Measurements from ENCODE around the gene PCDHB6.
"Not testable (repeated sequence)": the region's sequence is repeated elsewhere in the genome, so short reads cannot be mapped to it uniquely, and the experiment has no call there.

Gene PCDHB6

DNA sequence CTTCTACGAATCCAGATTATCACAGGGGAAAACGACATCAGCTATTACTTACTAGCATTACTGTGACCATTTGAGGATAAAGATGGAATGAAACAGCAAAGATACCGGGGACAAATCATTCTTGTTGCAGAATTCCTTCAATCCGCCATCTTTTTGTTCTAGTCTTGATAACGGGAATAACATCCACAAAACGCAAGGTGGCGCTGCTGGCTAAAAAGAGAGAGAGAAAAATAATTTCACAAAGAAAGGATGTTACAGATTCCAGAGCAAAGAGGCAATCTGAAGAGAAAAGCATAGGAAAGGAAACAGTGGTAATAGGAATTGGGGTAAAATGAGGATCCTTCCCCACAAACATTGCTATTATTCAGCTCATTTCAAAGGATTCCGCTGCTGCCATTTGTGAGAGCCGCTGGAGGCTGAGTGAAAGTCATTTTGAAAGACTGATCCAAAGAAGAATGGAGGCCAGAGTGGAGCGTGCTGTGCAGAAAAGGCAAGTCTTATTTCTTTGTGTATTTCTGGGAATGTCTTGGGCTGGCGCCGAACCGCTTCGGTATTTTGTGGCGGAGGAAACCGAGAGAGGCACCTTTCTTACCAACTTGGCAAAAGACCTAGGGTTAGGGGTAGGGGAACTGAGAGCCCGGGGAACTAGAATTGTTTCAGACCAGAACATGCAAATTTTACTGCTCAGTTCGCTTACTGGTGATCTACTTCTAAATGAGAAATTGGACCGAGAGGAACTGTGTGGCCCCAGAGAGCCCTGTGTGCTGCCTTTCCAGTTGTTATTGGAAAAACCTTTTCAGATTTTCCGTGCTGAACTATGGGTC lies 22.7 kb downstream of the PCDHB6 start, which contains the start of gene PCDHB7:
Gene PCDHB7, plus strand, starts transcription at position 264 of the 824 bp plus-strand sequence. Its CDS starts 192 bp downstream, at position 456.
- no peak for DNase-seq (ENCODE audit: low read depth)

DNA sequence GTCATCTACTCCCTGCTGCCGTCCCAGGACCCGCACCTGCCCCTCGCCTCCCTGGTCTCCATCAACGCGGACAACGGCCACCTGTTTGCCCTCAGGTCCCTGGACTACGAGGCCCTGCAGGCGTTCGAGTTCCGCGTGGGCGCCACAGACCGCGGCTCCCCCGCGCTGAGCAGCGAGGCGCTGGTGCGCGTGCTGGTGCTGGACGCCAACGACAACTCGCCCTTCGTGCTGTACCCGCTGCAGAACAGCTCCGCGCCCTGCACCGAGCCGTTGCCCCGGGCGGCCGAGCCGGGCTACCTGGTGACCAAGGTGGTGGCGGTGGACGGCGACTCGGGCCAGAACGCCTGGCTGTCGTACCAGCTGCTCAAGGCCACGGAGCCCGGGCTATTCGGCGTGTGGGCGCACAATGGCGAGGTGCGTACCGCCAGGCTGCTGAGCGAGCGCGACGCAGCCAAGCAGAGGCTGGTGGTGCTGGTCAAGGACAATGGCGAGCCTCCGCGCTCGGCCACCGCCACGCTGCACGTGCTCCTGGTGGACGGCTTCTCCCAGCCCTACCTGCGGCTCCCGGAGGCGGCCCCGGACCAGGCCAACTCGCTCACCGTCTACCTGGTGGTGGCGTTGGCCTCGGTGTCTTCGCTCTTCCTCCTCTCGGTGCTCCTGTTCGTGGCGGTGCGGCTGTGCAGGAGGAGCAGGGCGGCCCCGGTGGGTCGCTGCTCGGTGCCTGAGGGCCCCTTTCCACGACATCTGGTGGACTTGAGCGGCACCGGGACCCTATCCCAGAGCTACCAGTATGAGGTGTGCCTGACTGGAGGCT lies 24.6 kb downstream of the PCDHB6 start:
- DNase-seq (ENCODE audit: low read depth): not testable (repeated sequence)

DNA sequence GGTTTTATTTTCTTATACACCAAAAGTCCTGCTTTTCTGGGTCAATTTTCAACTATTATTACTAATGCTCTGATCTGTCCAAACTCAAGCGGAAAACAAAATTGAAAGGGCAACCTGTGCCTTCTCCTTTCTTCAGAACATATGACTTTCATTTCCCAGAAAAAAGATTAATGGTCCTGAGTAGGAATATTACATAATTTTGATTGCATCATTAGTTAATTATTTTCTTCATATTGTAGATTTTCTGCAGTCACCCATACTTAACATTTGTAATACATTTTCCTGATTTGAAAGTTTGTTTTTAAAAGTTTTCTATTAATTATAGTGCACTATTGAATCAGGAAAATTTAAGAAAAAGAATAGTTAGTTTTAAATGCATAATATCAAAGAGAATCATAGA lies 26.1 kb downstream of the PCDHB6 start:
- DNase-seq (ENCODE audit: low read depth): no peak

DNA sequence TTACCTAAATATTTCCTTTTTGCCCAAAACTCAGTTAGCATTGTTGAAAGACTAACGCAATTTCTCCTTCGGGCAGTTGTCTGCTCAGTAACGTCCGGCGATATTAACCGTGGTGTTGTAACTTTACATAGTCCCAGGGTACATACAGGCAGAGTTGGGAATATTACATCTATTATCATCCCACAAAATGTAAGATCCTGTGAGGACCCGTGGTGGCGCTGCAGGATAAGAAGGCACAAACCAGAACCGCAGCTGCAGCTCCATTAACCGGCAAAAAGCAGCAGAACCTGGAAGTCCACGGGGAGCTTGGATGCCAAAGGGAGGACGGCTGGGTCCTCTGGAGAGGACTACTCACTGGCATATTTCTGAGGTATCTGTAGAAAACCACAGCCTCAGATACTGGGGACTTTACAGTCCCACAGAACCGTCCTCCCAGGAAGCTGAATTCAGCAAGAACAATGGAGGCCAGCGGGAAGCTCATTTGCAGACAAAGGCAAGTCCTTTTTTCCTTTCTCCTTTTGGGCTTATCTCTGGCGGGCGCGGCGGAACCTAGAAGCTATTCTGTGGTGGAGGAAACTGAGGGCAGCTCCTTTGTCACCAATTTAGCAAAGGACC lies 27.8 kb downstream of the PCDHB6 start, which contains the start of gene PCDHB8:
Gene PCDHB8, plus strand, starts transcription at position 214 of the 615 bp plus-strand sequence. Its CDS starts 245 bp downstream, at position 459.
- not testable (repeated sequence) for DNase-seq (ENCODE audit: low read depth)

DNA sequence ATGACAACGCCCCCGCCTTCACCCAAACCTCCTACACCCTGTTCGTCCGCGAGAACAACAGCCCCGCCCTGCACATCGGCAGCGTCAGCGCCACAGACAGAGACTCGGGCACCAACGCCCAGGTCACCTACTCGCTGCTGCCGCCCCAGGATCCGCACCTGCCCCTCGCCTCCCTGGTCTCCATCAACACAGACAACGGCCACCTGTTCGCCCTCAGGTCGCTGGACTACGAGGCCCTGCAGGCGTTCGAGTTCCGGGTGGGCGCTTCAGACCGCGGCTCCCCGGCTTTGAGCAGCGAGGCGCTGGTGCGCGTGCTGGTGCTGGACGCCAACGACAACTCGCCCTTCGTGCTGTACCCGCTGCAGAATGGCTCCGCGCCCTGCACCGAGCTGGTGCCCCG lies 29.5 kb downstream of the PCDHB6 start:
- DNase-seq (ENCODE audit: low read depth): not testable (repeated sequence)

DNA sequence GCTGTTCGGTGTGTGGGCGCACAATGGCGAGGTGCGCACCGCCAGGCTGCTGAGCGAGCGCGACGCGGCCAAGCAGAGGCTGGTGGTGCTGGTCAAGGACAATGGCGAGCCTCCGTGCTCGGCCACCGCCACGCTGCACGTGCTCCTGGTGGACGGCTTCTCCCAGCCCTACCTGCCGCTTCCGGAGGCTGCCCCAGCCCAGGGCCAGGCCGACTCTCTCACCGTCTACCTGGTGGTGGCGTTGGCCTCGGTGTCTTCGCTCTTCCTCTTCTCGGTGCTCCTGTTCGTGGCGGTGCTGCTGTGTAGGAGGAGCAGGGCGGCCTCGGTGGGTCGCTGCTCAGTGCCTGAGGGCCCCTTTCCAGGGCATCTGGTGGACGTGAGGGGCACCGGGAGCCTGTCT lies 30.0 kb downstream of the PCDHB6 start:
- not testable (repeated sequence) for DNase-seq (ENCODE audit: low read depth)

DNA sequence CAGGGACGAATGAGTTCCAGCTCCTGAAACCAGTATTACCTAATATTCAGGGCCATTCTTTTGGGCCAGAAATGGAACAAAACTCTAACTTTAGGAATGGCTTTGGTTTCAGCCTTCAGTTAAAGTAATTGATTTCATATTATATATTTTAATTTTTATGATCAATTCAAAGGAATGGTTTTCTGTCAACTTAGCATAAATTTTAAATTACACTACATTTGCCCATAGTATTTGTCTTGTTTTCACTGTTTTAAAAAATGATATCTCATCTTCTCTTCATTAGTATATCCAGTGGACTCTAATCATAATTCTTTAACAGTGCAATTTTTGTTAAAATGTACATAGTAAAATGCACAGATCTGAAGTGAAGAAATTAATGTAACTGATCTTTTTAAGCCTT lies 30.5 kb downstream of the PCDHB6 start:
- DNase-seq (ENCODE audit: low read depth): no peak

DNA sequence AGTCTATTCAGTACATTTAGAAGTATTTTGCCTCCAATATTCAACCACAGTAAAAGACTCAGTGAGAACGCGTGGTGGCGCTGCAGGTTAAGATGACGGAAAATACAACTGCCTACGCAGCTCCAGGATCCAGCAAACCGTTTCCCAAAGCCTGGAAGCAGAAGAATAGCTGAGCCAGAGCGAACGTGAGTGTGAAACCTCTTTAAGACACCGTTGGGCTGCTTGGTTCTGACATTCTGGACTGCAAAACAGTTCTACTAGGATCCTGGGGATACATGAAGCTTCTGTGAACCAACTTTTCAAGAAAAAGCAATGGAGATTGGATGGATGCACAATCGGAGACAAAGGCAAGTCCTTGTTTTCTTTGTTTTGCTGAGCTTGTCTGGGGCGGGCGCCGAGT lies 32.4 kb downstream of the PCDHB6 start, which contains the start of gene PCDHB16:
Gene PCDHB16, plus strand, starts transcription at position 140 of the 400 bp plus-strand sequence. Its CDS starts 173 bp downstream, at position 313.
- no peak for DNase-seq (ENCODE audit: low read depth)

DNA sequence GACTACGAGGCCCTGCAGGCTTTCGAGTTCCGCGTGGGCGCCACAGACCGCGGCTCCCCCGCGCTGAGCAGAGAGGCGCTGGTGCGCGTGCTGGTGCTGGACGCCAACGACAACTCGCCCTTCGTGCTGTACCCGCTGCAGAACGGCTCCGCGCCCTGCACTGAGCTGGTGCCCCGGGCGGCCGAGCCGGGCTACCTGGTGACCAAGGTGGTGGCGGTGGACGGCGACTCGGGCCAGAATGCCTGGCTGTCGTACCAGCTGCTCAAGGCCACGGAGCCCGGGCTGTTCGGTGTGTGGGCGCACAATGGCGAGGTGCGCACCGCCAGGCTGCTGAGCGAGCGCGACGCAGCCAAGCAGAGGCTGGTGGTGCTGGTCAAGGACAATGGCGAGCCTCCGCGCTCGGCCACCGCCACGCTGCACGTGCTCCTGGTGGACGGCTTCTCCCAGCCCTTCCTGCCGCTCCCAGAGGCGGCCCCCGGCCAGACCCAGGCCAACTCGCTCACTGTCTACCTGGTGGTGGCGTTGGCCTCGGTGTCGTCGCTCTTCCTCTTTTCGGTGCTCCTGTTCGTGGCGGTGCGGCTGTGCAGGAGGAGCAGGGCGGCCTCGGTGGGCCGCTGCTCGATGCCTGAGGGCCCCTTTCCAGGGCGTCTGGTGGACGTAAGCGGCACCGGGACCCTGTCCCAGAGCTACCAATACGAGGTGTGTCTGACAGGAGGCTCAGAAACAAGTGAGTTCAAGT lies 34.4 kb downstream of the PCDHB6 start:
- not testable (repeated sequence) for DNase-seq (ENCODE audit: low read depth)

DNA sequence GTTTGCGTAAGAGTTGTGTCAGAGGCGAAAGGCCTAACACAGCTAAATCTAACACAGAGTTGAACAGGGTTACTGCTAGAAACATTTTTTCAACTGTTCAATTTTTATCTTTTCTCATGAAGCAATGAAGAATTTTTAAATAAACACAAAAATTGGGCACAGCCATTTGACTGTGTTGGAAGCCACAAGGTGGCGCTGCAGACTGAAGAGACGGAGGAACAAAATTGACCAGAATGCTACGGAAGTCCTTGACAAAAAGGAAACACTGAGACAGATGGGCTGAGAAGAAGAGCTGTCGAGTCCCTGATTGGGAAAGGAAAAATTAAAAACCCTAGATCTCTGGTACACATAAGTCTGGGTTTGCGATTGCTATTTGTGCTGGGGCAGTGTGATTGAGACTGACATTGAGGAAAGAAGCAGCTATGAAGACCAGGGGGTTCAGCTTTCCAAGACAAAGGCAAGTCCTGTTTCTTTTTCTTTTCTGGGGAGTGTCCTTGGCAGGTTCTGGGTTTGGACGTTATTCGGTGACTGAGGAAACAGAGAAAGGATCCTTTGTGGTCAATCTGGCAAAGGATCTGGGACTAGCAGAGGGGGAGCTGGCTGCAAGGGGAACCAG lies 37.1 kb downstream of the PCDHB6 start, which contains the start of gene PCDHB9:
Gene PCDHB9, plus strand, starts transcription at position 265 of the 616 bp plus-strand sequence. Its CDS starts 158 bp downstream, at position 423.
- DNase-seq (ENCODE audit: low read depth): no peak

DNA sequence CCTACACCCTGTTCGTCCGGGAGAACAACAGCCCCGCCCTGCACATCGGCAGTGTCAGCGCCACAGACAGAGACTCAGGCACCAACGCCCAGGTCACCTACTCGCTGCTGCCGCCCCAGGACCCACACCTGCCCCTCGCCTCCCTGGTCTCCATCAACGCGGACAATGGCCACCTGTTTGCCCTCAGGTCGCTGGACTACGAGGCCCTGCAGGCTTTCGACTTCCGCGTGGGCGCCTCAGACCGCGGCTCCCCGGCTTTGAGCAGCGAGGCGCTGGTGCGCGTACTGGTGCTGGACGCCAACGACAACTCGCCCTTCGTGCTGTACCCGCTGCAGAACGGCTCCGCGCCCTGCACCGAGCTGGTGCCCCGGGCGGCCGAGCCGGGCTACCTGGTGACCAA lies 38.8 kb downstream of the PCDHB6 start:
- DNase-seq (ENCODE audit: low read depth): not testable (repeated sequence)

DNA sequence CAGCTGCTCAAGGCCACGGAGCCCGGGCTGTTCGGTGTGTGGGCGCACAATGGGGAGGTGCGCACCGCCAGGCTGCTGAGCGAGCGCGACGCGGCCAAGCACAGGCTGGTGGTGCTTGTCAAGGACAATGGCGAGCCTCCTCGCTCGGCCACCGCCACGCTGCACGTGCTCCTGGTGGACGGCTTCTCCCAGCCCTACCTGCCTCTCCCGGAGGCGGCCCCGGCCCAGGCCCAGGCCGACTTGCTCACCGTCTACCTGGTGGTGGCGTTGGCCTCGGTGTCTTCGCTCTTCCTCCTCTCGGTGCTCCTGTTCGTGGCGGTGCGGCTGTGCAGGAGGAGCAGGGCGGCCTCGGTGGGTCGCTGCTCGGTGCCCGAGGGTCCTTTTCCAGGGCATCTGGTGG lies 39.3 kb downstream of the PCDHB6 start:
- not testable (repeated sequence) for DNase-seq (ENCODE audit: low read depth)

DNA sequence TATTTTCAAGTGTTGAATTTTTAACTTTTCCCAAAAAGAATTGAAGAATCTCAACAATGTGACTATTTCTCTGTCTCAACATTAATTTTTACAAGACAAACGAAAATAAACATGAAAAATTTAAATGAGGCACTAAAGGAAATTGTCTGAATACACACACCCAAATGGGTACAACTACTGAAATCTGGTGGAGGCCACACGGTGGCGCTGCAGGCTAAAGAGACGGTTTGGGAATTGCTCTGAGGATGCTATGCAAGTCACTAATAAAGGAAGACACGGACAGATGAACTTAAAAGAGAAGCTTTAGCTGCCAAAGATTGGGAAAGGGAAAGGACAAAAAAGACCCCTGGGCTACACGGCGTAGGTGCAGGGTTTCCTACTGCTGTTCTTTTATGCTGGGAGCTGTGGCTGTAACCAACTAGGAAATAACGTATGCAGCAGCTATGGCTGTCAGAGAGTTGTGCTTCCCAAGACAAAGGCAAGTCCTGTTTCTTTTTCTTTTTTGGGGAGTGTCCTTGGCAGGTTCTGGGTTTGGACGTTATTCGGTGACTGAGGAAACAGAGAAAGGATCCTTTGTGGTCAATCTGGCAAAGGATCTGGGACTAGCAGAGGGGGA lies 42.4 kb downstream of the PCDHB6 start, which contains the start of gene PCDHB10:
Gene PCDHB10, plus strand, starts transcription at position 244 of the 616 bp plus-strand sequence. Its CDS starts 200 bp downstream, at position 444.
- no peak for DNase-seq (ENCODE audit: low read depth)

DNA sequence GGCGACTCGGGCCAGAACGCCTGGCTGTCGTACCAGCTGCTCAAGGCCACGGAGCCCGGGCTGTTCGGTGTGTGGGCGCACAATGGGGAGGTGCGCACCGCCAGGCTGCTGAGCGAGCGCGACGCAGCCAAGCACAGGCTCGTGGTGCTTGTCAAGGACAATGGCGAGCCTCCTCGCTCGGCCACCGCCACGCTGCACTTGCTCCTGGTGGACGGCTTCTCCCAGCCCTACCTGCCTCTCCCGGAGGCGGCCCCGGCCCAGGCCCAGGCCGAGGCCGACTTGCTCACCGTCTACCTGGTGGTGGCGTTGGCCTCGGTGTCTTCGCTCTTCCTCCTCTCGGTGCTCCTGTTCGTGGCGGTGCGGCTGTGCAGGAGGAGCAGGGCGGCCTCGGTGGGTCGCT lies 44.5 kb downstream of the PCDHB6 start:
- DNase-seq (ENCODE audit: low read depth): not testable (repeated sequence)

DNA sequence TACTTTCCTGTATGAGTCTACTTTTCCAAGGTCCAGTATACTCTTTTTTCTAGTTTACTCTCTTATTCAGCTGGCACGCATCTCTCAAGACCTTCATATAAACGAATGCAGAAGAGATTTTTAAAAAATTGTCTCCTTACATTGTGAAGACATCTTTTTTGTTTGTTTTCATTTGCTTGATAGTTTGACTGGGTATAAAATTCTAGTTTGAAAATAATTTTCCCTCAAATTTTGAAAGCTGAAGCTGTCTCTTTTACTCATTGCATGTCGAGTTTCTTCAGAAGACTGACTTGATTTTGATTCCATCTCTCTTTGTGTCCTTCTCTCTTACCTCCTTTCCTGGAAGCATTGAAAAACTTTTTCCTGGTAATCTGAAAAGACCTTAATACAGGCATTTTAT lies 46.5 kb downstream of the PCDHB6 start:
- no peak for DNase-seq (ENCODE audit: low read depth)

DNA sequence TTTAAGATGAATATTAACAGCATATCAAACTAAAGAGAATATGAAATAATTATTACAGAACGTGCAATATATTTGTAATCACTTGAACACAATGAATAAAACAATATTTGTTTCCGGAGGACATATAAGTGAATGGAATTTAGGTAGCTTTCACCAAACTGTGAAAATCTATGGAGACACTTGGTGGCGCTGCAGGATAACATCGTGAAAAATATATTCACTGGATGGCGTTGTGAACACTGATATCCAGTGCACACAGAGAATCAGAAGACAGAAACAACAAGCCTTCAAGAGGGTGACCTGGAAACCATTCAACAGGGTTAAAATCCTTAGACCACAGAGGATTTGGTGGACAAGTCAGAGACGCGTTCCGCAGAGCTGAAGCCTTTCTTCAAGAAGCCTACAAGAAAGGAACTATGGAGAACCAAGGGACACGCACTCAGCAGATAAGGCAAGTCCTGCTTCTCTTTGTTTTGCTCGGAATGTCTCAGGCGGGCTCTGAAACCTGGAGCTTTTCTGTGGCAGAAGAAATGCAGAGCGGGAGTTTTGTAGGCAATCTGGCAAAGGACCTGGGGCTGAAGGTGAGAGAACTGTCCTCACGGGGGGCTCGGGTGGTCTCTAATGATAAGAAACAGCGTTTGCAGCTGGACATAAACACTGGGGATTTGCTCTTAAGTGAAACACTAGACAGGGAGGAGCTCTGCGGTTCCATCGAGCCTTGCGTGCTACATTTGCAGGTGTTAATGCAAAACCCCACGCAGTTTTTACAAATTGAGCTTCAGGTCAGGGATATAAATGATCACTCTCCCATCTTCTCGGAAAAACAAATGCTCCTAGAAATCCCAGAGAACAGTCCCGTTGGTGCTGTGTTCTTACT lies 49.7 kb downstream of the PCDHB6 start, which contains the start of gene PCDHB11:
Gene PCDHB11, plus strand, starts transcription at position 269 of the 877 bp plus-strand sequence. Its CDS starts 148 bp downstream, at position 417.
- no peak for DNase-seq (ENCODE audit: low read depth)

DNA sequence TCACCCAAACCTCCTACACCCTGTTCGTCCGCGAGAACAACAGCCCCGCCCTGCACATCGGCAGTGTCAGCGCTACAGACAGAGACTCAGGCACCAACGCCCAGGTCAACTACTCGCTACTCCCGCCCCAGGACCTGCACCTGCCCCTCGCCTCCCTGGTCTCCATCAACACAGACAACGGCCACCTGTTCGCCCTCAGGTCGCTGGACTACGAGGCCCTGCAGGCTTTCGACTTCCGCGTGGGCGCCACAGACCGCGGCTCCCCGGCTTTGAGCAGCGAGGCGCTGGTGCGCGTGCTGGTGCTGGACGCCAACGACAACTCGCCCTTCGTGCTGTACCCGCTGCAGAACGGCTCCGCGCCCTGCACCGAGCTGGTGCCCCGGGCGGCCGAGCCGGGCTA lies 51.3 kb downstream of the PCDHB6 start:
- not testable (repeated sequence) for DNase-seq (ENCODE audit: low read depth)

DNA sequence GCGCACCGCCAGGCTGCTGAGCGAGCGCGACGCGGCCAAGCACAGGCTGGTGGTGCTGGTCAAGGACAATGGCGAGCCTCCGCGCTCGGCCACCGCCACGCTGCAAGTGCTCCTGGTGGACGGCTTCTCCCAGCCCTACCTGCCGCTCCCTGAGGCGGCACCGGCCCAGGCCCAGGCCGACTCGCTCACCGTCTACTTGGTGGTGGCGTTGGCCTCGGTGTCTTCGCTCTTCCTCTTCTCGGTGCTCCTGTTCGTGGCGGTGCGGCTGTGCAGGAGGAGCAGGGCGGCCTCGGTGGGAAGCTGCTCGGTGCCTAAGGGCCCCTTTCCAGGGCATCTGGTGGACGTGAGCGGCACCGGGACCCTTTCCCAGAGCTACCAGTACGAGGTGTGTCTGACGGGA lies 51.8 kb downstream of the PCDHB6 start:
- not testable (repeated sequence) for DNase-seq (ENCODE audit: low read depth)
